ENCODE data around the gene ORM2. TPM values are rescaled to one million over a fixed set of nuclear protein-coding genes. Genes with fewer than 3 reads are reported as not detected.

ORM2 gene
- total RNA-seq, 1 donor from 2014 or later, result not detected

GRCh38 chr9:114294664-114295063, 35.0 kb upstream of the ORM2 start:
- no peak for DNase-seq

DNA sequence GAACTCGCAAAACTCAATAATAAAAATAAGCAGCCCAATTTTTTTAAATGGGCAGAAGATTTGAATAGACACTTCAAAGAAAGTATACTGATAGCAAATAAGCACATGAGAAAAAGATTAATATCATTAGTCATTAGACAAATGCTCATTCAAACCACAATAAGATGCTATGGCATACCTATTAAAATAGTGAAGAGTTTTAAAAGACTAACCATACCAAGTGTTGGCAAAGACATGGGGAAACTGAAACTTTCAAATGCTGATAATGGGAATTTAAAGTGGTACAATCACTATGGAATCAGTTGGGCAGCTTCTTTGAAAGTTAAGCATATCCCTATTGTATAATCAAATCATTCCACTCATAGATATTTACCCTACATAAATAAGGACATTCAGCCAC, 33.3 kb upstream of the ORM2 start:
- no peak for DNase-seq

GRCh38 chr9:114299286-114300152, 30.1 kb upstream of the ORM2 start:
- DNase-seq, result peak; percentile 15

- DNase-seq, result no peak
Measured at GRCh38 chr9:114300153-114300845, 29.4 kb upstream of the ORM2 start.

- DNase-seq, result no peak
Measured at GRCh38 chr9:114300846-114301797, 28.5 kb upstream of the ORM2 start.

- no peak for DNase-seq
Measured at GRCh38 chr9:114301798-114302565, 27.7 kb upstream of the ORM2 start.

DNA sequence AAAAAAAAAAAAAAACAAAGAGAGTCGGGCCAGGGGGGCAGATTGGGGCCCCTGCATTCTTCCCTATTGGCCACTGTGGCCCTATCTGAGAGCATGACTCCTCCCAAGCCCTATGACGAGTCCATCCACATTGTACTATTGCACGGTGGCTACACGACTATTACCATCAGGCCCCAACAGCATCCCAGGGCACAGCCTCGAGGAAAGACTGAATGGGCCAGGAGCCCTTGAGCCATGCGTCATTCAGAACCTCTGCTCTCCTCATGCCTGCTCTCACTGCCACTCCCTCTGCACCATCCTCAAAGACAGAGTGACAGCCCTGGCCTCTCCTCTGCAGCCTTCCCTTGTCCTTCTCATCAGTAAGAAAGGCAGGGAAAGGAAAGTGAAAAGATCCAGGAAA, 26.9 kb upstream of the ORM2 start:
- DNase-seq, result no peak

- no peak for DNase-seq
Measured at GRCh38 chr9:114303571-114303970, 26.1 kb upstream of the ORM2 start.

DNA sequence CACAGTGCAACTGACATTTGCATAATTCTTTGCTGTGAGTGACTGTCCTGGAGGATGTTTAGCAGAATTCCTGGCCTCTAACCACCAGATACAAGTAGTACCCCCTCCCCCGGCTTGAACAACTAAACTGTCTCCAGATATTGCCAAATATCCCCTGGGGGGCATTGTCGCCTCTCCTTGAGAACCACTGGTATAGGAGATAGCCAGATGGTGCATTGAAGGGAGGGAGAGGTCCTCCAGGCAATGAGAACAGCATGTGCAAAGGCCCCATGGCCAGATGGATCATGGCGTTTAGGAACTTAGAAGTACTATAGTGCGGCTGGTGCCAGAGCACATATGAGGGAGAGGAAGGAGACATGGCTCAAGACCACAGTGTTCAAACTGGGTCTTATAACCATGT, 25.7 kb upstream of the ORM2 start:
- no peak for DNase-seq

- DNase-seq, result no peak
Measured at GRCh38 chr9:114304416-114305188, 25.1 kb upstream of the ORM2 start.

DNA sequence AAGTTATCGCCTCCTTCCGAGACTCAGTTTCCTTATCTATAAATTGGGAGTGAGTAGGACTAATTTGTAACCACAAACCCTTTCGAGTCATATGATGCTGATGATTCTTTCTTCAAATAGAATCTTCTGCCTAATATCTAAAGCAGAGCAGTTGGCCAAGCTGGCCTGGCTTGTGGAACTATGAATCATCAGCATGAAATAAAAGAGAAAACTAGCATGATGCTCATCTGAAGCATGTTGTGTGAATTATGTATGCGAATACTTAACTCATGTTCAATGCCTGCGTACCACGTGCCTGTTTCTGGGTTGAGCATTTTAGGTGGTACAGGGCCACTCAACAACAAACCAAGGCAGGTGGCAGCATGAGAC, 21.8 kb upstream of the ORM2 start:
- no peak for DNase-seq

- DNase-seq, result no peak
Measured at GRCh38 chr9:114308361-114308950, 21.2 kb upstream of the ORM2 start.

GRCh38 chr9:114309096-114309495, 20.6 kb upstream of the ORM2 start:
- no peak for DNase-seq

DNA sequence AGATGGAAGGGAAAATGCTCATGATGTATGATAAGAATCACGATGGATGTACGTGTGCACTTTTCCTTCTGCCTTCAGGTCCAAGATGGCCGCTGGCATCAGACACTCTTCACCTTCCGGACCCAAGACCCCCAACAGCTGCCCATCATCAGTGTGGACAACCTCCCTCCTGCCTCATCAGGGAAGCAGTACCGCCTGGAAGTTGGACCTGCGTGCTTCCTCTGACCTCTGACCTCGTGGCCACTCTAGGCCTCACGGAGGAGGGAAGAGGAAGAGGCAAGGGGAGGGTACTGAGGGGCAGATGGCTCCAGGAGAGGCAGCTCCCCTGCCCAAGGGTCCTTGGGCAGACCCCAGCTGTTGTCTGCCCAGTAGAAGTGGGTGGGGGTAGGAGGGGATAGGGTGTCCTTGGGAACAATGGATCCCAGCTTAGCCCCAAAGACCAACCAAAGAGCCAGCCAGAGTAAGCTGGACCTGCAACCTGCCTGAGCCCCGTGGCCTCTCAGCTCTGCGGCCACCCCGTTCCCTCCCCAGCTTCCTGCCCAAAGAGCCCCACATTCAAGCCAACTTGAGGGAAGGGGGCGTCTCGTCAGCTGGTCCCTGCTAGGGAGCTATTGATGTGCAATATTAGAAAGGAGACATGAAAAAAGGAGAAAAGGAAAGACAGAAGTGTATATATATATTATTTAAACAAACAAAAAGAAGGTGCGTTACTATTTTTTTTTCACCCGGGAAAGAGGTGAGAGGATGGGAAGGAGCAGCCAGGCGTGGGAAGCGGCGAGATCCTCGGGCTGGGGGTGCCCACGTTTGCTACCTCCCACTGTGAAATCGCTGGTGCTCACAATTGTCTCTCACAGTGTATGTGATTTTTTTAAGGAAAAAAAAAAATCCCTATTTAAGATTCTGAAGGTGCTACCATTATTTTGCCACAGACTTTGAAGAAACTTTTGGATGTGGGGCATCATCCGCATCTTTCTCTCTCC, 18.9 kb upstream of the ORM2 start:
- no peak for DNase-seq

GRCh38 chr9:114311571-114312512, 17.8 kb upstream of the ORM2 start:
- DNase-seq, result no peak

DNA sequence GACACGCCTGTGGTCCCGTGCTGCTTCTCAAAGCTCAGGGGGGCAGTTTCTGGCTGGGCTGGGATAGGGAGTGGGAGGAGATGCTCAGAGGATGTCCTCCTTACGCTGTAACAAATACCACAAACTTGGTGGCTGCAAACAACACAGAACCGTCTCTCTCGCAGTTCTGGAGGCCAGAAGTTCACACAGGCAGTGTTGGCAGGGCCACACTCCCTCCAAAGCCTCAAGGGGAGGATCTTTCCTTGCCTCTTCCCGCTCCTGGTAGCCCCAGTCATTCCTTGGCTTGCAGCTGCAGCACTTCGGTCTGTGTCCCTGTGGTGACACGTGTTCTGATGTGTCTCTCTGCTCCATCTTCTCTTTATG, 17.2 kb upstream of the ORM2 start:
- no peak for DNase-seq

DNA sequence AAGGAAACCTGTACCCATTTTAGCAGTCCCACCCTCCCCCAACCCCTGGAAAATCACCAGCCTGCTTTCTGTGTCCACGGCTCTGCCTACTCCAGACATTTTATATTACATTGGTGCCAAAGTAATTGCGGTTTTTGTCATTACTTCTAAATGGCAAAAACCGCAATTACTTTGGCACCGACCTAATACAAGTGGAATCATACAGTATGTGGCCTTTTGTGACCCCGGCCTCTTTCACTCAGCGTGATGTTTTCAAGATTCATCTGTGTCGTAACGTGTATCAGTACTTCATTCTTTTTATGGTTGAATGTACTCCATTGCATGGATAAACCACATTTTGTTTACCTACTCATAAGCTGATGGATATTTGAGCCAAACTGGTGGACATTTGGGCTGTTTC, 16.5 kb upstream of the ORM2 start:
- DNase-seq, result no peak

GRCh38 chr9:114314256-114314867, 15.3 kb upstream of the ORM2 start:
- DNase-seq, result no peak
